Measurements from ENCODE around the gene ACVRL1. TPM values are rescaled to one million over a fixed set of nuclear protein-coding genes. Genes with fewer than 3 reads are reported as not detected.

Gene ACVRL1
- total RNA-seq, 2 experiments from 2014 or later, result not detected

- DNase-seq (peak in 2 of 14 experiments; percentile 36 to 51), ATAC-seq (ENCODE audit: poor library complexity) (no peak)
- Mint-ChIP-seq H3K36me3 (ENCODE audit: low read depth) (no peaks in the 10 kb centered on the region), H3K27me3 (peaks cover 48% of the 10 kb centered on the region), H3K27ac (no peak overlapping the region), H3K4me3 (no peak overlapping the region), H3K9me3 (no peaks in the 10 kb centered on the region), H3K4me1 (ENCODE audit: low read depth) (peaks cover 13% of the 10 kb centered on the region)
- ChIA-PET POLR2A (no interaction called here), CTCF (no interaction called here)
- Histone ChIP-seq H3K27ac (ENCODE audit: low read depth in 1 of 2, low read length in 2 of 2) (no peak overlapping the region), H3K36me3 (ENCODE audit: insufficient read depth, low read length) (no peaks in the 10 kb centered on the region), H3K9me3 (ENCODE audit: control insufficient read depth in 1 of 2, insufficient read depth in 1 of 2, low read length in 2 of 2) (peaks cover 0 to 6% of the 10 kb centered on the region in 2 experiments), H3K4me1 (ENCODE audit: insufficient read depth, low read length) (peaks cover 11% of the 10 kb centered on the region), H3K4me3 (ENCODE audit: low read length) (no peak overlapping the region), H3K27me3 (ENCODE audit: control insufficient read depth in 1 of 2, insufficient read depth in 2 of 2, low read length in 2 of 2) (peaks cover 31 to 39% of the 10 kb centered on the region in 2 experiments)
- TF ChIP-seq, protein P1, sequence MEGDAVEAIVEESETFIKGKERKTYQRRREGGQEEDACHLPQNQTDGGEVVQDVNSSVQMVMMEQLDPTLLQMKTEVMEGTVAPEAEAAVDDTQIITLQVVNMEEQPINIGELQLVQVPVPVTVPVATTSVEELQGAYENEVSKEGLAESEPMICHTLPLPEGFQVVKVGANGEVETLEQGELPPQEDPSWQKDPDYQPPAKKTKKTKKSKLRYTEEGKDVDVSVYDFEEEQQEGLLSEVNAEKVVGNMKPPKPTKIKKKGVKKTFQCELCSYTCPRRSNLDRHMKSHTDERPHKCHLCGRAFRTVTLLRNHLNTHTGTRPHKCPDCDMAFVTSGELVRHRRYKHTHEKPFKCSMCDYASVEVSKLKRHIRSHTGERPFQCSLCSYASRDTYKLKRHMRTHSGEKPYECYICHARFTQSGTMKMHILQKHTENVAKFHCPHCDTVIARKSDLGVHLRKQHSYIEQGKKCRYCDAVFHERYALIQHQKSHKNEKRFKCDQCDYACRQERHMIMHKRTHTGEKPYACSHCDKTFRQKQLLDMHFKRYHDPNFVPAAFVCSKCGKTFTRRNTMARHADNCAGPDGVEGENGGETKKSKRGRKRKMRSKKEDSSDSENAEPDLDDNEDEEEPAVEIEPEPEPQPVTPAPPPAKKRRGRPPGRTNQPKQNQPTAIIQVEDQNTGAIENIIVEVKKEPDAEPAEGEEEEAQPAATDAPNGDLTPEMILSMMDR (IDR thresholded peaks at IDR 0.05), result no peak
- intact Hi-C loops (cut with DNase I, micrococcal nuclease), result no loop called here
These were observed 36.2 kb upstream of the ACVRL1 start for GRCh38 chr12:51871126-51871525.

- H3K27me3 ChIP-seq (ENCODE audit: control insufficient read depth in 1 of 2, insufficient read depth in 2 of 2, low read length in 2 of 2), result peaks cover 31 to 34% of the 10 kb centered on the region in 2 experiments
- Mint-ChIP-seq H3K9me3 (no peaks in the 10 kb centered on the region), H3K36me3 (ENCODE audit: low read depth) (no peaks in the 10 kb centered on the region), H3K27ac (no peak overlapping the region), H3K4me1 (ENCODE audit: low read depth) (peaks cover 13% of the 10 kb centered on the region), H3K27me3 (peaks cover 40% of the 10 kb centered on the region), H3K4me3 (no peak overlapping the region)
- ChIA-PET CTCF (no interaction called here), POLR2A (no interaction called here)
- ATAC-seq (ENCODE audit: poor library complexity) (no peak), DNase-seq (no peak)
- no peaks in the 10 kb centered on the region for H3K36me3 ChIP-seq (ENCODE audit: insufficient read depth, low read length)
- H3K9me3 ChIP-seq (ENCODE audit: control insufficient read depth in 1 of 2, insufficient read depth in 1 of 2, low read length in 2 of 2), result peaks cover 0 to 6% of the 10 kb centered on the region in 2 experiments
- no peak overlapping the region for H3K4me3 ChIP-seq (ENCODE audit: low read length)
- no peak overlapping the region for H3K27ac ChIP-seq (ENCODE audit: low read depth in 1 of 2, low read length in 2 of 2)
- TF ChIP-seq, protein P1 (IDR thresholded peaks at IDR 0.05), result no peak
- intact Hi-C loops (cut with DNase I, micrococcal nuclease), result no loop called here
- H3K4me1 ChIP-seq (ENCODE audit: insufficient read depth, low read length), result peaks cover 11% of the 10 kb centered on the region
These were observed 35.2 kb upstream of the ACVRL1 start for GRCh38 chr12:51871918-51872688.

GRCh38 chr12:51872689-51872981 is 34.7 kb upstream of the ACVRL1 start:
- Histone ChIP-seq H3K36me3 (ENCODE audit: insufficient read depth, low read length) (no peaks in the 10 kb centered on the region), H3K27ac (ENCODE audit: low read depth in 1 of 2, low read length in 2 of 2) (no peak overlapping the region), H3K9me3 (ENCODE audit: control insufficient read depth in 1 of 2, insufficient read depth in 1 of 2, low read length in 2 of 2) (peaks cover 0 to 6% of the 10 kb centered on the region in 2 experiments), H3K4me3 (ENCODE audit: low read length) (no peak overlapping the region), H3K27me3 (ENCODE audit: control insufficient read depth in 1 of 2, insufficient read depth in 2 of 2, low read length in 2 of 2) (peaks cover 26 to 28% of the 10 kb centered on the region in 2 experiments), H3K4me1 (ENCODE audit: insufficient read depth, low read length) (peaks cover 11% of the 10 kb centered on the region)
- H3K4me1 Mint-ChIP-seq (ENCODE audit: low read depth), result peaks cover 13% of the 10 kb centered on the region
- no peak overlapping the region for H3K27ac Mint-ChIP-seq
- CTCF ChIA-PET, result no interaction called here
- TF ChIP-seq, protein P1 (IDR thresholded peaks at IDR 0.05), result no peak
- DNase-seq (no peak), ATAC-seq (ENCODE audit: poor library complexity) (no peak)
- no peaks in the 10 kb centered on the region for H3K9me3 Mint-ChIP-seq
- intact Hi-C loops (cut with DNase I, micrococcal nuclease), result no loop called here
- peaks cover 35% of the 10 kb centered on the region for H3K27me3 Mint-ChIP-seq
- no peaks in the 10 kb centered on the region for H3K36me3 Mint-ChIP-seq (ENCODE audit: low read depth)
- POLR2A ChIA-PET, result no interaction called here
- H3K4me3 Mint-ChIP-seq, result no peak overlapping the region

All from CD4-positive, alpha-beta T cell (primary cell).